Cardiac muscle cell (in vitro differentiated cells and primary cell): Measurements from ENCODE around the gene ISX. TPM values are rescaled to one million over a fixed set of nuclear protein-coding genes. Genes with fewer than 3 reads are reported as not detected.
A peak's percentile ranks its signal among the peaks of the same experiment; 100 is the strongest.
"Not testable (repeated sequence)": the region's sequence is repeated elsewhere in the genome, so short reads cannot be mapped to it uniquely, and the experiment has no call there.

Source experiments
- DNase-seq, 2 donors: peaks; one replicate each; pipeline versions ENCODE4 v3.0.0 to v3.0.0-alpha.2; 2010 to 2017; ENCODE audit warnings: low read depth in 1 of 2, low spot score in 1 of 2
- H3K27ac ChIP-seq: fragments of 200-600 bp; sonication (generic); 2 replicates; pipeline ENCODE4 v1.5.1; 2016
- H3K27me3 ChIP-seq: fragments of 200-600 bp; sonication (generic); 2 replicates; pipeline ENCODE4 v1.6.0; 2016; ENCODE audit warnings: control low read depth
- H3K36me3 ChIP-seq: fragments of 200-600 bp; sonication (generic); 2 replicates; pipeline ENCODE4 v1.5.1; 2016; ENCODE audit warnings: control low read depth
- H3K4me1 ChIP-seq: fragments of 200-600 bp; sonication (generic); 2 replicates; pipeline ENCODE4 v1.8.1; 2017; ENCODE audit warnings: low read depth, mild to moderate bottlenecking, mixed run types
- H3K4me3 ChIP-seq: fragments of 200-600 bp; sonication (generic); 2 replicates; pipeline ENCODE4 v1.5.1; 2016; ENCODE audit warnings: mild to moderate bottlenecking
- H3K9me3 ChIP-seq: fragments of 200-600 bp; sonication (generic); 2 replicates; pipeline ENCODE4 v1.5.1; 2017; ENCODE audit warnings: low read depth, mild to moderate bottlenecking, control low read depth
- polyA plus RNA-seq: library from polyadenylated mRNA; unstranded; fragments of >200 nt; fragmentation: Nextera tagmentation; extraction: Ambion mirVana; gene quantifications from 2 replicates; pipeline ENCODE4 v1.2.1, GENCODE V29; 2016
- total RNA-seq: library from RNA; depleted of rRNA; stranded (reverse); fragments of >200 nt; gene quantifications from 2 replicates; pipeline ENCODE4 v1.2.3, GENCODE V29; 2016
- TF ChIP-seq, protein P1 (sequence below): IDR thresholded peaks from 2 replicates; pipeline ENCODE4 v1.5.1; 2012; ENCODE audit warnings: low read depth, mild to moderate bottlenecking, low read length

ISX gene
- total and polyA plus RNA-seq, 2 experiments from 2014 or later = not detected

DNA sequence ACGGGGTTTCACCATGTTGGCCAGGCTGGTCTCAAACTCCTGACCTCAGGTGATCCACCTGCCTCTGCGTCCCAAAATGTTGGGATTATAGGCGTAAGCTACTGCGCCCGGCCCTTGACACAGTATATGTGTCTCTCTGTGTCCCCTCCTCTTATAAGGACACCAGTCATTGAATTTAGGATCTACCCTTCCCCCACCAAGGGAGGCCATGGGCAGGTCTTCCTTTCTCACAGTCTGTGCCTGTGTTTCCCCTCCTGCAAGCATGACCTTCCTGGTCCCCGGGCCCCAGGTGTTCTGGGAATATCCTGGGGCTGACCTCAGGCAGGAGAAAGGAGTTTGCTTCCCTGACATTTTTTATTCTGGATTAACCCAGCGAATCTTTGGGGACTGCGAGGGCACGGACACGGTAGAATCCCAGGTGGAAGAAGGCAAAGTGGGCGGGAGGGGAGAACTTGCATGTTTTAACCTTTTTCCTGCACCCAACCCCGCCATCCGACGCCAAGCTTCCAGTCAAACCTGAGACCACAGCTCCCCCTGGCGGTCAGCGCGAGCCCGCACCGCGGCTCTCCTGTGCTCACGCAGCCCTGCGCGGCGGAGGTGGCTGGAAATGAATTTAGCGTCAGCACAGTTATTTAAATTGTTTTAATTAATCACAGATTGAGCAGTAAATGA is 42.1 kb upstream of the ISX start:
- no peak overlapping the region for H3K4me3 ChIP-seq

DNA sequence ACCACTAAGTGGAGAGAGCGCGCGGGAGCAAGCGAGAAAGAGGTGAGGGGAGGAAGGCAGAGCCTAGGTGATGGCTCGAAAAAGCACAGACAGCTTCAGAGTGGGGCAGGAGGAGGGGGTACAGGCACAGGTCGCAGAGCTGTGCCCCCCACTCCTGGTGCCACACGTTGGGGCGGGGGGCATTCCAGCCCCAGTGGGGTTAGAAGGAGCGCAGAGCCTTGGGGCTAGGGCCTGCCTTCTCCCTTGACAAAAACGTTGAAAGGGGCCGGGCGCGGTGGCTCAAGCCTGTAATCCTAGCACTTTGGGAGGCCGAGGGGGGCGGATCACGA is 41.6 kb upstream of the ISX start:
- Histone ChIP-seq H3K4me1 (no peaks in the 10 kb centered on the region), H3K4me3 (no peak overlapping the region), H3K9me3 (no peaks in the 10 kb centered on the region), H3K36me3 (no peaks in the 10 kb centered on the region), H3K27ac (no peak overlapping the region), H3K27me3 (no peaks in the 10 kb centered on the region)
- no peak for DNase-seq
- TF ChIP-seq, protein P1, sequence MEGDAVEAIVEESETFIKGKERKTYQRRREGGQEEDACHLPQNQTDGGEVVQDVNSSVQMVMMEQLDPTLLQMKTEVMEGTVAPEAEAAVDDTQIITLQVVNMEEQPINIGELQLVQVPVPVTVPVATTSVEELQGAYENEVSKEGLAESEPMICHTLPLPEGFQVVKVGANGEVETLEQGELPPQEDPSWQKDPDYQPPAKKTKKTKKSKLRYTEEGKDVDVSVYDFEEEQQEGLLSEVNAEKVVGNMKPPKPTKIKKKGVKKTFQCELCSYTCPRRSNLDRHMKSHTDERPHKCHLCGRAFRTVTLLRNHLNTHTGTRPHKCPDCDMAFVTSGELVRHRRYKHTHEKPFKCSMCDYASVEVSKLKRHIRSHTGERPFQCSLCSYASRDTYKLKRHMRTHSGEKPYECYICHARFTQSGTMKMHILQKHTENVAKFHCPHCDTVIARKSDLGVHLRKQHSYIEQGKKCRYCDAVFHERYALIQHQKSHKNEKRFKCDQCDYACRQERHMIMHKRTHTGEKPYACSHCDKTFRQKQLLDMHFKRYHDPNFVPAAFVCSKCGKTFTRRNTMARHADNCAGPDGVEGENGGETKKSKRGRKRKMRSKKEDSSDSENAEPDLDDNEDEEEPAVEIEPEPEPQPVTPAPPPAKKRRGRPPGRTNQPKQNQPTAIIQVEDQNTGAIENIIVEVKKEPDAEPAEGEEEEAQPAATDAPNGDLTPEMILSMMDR = no peak

More for the DNA sequence above, 42.1 kb upstream of the ISX start:
- no peaks in the 10 kb centered on the region for H3K27me3 ChIP-seq
- H3K4me1 ChIP-seq = no peaks in the 10 kb centered on the region
- no peaks in the 10 kb centered on the region for H3K9me3 ChIP-seq
- TF ChIP-seq, protein P1 = peak; percentile 86
- no peak overlapping the region for H3K27ac ChIP-seq
- DNase-seq = peak; percentile 55 to 82
- no peaks in the 10 kb centered on the region for H3K36me3 ChIP-seq

DNA sequence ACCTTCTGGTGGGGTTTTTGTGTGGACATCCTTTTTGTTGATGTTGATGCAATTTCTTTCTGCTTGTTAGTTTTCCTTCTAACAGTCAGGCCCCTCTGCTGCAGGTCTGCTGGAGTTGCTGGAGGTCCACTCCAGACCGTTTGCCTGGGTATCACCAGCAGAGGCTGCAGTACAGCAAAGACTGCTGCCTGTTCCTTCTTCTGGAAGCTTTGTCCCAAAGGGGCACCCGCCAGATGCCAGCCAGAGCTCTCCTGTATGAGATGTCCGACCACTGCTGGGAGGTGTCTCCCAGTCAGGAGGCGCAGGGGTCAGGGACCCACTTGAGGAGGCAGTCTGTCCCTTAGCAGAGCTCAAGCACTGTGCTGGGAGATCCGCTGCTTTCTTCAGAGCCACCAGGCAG is 35.8 kb upstream of the ISX start:
- not testable (repeated sequence) for H3K4me1 ChIP-seq, H3K27ac ChIP-seq, H3K9me3 ChIP-seq, H3K4me3 ChIP-seq, H3K36me3 ChIP-seq, DNase-seq, H3K27me3 ChIP-seq

DNA sequence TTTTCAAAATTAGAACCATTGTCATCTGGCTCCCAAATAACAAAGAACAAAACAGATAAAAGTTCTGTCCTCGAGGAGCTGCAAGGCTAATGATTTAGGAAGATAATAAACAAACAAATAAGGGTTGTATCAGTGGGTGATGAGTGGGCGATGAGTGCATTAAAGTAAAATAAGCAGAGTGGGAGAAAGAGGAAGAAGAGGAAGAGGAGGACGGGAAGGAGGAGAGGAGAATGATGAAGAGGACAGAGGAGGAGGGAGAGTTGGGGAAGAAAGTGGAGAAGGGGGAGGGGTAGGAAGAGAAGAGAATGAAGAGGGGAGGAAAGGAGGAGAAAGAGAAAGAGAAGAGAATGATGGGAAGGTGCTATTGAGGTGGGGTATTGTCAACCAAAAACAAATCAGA is 33.4 kb upstream of the ISX start:
- Histone ChIP-seq H3K27ac (no peak overlapping the region), H3K27me3 (no peaks in the 10 kb centered on the region)
- TF ChIP-seq, protein P1 = no peak

DNA sequence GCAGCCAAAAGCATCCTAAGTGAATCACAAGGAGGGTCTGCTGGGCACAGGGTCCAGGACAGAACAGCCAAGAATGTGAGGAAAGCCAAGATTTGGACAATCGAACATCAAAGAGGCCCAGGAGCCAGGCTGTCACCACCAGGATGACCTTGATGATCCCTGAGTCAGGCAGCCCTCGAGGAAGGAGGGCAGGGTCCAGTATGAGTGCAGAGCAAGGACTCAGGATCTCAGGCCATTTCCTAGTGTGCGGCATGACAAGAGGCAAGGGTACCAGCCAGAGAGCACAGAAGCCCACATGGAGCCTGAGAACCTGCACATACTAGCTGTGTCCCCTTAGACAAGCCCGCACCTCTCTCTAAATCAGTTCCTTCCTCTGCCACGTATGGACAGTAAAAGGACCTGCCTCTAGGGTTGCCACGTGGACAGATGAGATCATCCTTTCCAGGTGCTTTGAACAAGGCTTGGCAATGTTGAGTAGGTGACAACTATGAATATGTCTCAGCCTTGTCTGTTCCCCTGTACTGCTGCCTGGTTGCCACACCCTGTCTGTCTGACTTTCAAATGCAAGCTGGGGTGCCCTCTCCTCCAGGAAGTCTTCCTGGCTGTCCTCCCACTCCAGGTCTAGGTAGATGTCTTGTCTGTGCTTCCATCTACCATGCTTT is 32.2 kb upstream of the ISX start:
- Histone ChIP-seq H3K27ac (no peak overlapping the region), H3K27me3 (no peaks in the 10 kb centered on the region), H3K36me3 (no peaks in the 10 kb centered on the region), H3K9me3 (no peaks in the 10 kb centered on the region), H3K4me3 (no peak overlapping the region), H3K4me1 (no peaks in the 10 kb centered on the region)
- TF ChIP-seq, protein P1 = no peak
- no peak for DNase-seq

More for the DNA sequence above, 33.4 kb upstream of the ISX start:
- H3K9me3 ChIP-seq = no peaks in the 10 kb centered on the region
- no peaks in the 10 kb centered on the region for H3K4me1 ChIP-seq
- no peaks in the 10 kb centered on the region for H3K36me3 ChIP-seq
- no peak overlapping the region for H3K4me3 ChIP-seq
- DNase-seq = no peak

DNA sequence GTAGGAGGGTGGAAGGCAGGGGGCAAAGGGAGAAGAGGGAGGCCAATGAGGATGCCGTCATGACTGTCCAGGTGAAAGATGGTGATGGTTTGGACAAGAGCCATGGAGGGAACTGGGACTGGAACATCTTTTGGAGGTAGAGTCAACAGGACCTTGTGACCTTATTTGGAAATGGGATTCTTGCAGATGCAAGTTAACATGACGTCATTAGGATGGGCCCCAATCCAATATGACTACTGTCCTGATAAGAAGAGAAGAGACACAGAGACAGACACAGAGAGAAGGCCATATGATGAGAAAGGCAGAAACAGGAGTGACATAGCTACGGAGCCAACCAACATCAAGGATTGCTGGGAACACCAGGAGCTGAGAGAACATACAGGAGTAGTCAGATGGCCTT is 31.0 kb upstream of the ISX start:
- no peaks in the 10 kb centered on the region for H3K36me3 ChIP-seq
- H3K27me3 ChIP-seq = no peaks in the 10 kb centered on the region
- H3K27ac ChIP-seq = no peak overlapping the region
- H3K4me1 ChIP-seq = no peaks in the 10 kb centered on the region
- H3K4me3 ChIP-seq = no peak overlapping the region
- no peaks in the 10 kb centered on the region for H3K9me3 ChIP-seq
- TF ChIP-seq, protein P1 = no peak
- no peak for DNase-seq
